Activated effector memory CD4-positive, alpha-beta T cell treated with Interleukin-2 at 50 U/mL for 16 hours (primary cell): ENCODE results near the gene CD79A.
A peak's percentile ranks its signal among the peaks of the same experiment; 100 is the strongest.
"Not testable (repeated sequence)": the region's sequence is repeated elsewhere in the genome, so short reads cannot be mapped to it uniquely, and the experiment has no call there.

ENCODE experiments used
- DNase-seq: peaks from one replicate; pipeline ENCODE4 v3.0.0-alpha.2; 2020

CD79A gene

DNA sequence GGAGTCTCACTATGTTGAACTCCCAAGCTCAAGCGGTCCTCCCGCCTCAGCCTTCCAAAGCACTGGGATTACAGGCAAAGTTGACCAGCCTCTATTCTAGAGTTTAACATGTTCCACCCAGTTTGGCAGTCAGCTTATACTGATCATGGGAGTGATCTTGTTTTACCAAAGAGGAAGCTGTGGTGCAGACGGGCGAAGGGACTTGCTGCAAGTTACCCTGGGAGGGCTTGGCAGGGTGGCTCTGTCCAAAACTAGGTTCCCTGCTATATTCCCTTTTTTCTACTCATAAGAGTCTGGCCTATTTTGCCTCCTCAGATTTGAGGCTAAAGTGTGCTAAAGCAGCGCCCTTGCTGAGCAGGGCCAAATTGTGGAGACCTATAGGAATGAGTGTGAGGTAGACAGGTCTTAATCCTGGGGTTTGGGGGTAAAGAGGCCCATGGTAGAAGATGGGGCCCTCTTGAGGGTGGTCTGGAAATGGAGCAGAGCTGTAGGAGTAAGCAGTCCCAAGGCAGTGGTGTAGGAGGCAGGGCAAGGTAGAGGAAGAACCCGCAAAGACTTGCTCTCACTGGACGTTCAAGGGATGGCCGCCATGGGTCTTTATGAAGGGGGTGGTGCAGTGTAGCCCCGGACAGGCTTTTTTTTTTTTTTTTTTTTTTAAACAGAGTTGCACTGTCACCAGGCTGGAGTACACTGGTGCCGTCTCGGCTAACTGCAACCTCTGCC is 13.7 kb upstream of the CD79A start:
- DNase-seq: no peak

DNA sequence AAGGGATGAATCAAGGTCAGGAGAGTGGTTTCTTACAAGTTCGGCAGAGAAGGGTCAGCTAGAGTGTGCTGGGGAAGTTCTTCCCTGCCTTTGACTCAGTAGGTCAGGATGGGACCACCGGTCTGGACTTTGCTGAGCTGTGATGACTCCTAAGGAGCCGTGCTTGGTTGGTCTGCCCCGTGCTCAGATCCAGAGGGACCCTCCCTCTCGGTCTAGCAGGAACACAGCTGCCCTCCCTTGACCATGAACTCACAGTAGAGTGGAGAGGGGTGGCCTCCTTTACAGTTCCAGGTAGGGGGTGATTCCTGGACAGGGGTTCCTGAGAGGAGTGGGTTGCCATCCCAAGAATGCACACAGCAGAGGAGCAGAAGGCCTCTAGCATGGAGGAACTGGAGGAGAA is 12.7 kb upstream of the CD79A start:
- DNase-seq: no peak

DNA sequence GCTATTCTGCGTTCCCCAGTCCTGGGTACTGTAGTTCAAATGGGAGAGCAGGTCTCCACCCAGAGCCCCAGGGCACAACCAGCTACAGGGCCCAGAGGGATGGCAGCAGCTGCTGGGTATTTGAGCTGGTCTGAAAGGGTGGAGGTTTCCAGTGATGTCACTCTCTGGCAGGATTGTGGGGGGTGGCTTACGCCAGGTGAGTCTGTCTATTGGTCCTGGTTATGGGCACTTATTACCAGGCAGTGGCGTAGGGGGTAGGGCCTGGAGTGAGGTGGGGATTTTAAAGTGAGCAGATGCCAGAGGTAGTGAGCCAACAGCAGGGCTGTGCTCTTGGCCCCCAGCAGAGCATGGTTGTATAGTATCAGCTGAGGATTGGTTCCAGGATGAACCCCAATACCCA is 10.8 kb upstream of the CD79A start:
- DNase-seq: no peak

DNA sequence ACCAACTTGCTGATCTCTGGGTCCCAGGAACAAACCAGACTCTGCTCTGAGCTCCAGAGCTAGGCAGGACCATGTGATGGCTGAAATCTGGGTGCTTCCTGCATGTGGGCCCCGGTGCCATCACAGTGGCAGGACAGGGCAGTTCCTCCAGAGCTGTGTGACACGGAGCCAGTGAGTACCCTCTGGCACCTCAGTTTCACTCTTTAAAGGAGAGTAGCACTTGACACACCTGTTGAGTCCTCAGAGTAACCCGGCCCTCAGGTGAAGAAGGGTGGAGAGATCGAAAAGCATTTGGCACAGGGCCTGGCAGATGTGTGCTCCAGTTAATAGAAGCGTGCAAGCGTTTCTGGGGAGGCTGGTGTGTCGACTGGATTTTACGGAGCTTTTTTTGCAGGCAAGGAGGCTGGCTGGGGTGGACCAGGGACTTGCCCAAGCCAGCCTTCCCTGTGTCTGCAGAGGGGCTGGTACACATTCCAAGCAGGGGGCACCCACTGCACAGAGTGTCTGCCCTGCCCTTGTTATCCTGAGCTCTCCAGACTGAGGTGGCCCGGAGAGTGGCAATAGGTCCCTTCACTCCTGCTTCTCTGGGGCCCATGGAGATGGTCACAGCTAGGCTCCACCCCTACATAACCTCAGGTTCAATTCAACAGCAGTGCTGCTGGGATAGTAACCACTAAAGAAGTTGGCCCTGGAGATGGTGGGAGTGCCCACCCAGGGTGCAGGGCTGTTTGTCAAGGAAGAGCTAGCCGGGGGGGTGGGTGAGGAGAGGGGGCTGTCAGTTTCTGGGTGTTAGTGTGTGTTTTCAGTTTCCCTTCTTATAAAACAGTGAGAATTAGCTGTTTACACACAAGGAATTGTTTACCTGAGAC is 8.7 kb upstream of the CD79A start:
- DNase-seq: no peak

DNA sequence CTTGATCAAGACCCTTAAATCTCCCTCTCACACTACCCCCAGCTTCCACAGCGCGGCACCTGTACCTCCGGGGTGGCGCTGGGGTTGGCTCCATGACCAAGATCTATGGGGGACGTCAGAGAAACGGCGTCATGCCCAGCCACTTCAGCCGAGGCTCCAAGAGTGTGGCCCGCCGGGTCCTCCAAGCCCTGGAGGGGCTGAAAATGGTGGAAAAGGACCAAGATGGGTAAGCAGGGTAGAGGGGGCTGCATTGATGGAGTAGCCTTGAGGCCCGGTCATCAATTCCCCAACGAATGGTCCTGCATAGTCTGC is 8.1 kb upstream of the CD79A start:
- DNase-seq: no peak

DNA sequence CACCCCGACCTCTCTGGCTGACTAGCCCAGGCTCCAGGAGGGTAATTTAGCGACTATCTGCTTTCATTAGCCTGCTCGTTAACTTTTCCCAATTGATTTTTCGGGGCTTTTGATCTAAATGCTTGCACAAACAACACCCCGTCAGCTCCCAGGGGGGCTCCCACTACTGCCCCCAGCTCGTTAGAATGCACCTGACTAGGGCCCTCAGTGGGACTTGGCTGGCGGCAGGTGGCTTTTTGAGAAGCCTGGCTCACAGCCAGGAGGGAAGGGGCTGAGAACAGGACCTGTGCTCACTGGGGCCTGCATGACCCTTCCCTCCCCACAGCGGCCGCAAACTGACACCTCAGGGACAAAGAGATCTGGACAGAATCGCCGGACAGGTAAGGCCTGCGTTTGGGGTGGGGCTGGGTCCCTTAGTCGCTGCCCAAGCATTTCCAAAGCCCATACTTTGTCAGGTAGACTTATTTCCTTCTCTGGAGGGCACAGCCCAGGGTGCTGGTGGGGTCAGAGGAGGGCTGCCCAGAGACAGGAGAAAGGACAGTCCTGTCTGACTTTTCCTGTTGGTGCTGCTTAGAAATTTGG is 7.6 kb upstream of the CD79A start:
- DNase-seq: no peak

DNA sequence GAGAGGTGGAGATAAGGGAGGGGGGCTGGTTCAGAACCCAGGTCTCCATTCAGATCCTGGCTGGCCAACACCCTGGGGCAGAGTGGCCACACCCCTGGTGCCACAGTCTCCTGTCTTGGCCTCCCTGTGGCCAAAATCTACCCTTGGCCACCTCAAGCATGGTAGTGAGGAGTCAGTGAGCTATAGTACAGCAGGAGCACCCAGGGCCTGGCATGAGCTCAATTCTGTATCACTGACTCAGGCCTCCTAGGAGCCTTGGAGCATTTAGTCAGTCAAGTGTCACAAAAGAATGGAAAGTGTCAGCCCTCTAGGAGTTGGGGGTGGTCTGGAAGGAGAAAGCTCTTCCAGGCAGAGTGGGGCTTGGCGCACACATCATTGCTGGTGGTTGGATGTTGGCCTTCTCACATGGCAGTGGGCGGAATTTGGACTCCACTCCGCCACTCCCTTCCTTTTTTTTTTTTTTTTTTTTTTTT is 6.6 kb upstream of the CD79A start:
- no peak for DNase-seq

DNA sequence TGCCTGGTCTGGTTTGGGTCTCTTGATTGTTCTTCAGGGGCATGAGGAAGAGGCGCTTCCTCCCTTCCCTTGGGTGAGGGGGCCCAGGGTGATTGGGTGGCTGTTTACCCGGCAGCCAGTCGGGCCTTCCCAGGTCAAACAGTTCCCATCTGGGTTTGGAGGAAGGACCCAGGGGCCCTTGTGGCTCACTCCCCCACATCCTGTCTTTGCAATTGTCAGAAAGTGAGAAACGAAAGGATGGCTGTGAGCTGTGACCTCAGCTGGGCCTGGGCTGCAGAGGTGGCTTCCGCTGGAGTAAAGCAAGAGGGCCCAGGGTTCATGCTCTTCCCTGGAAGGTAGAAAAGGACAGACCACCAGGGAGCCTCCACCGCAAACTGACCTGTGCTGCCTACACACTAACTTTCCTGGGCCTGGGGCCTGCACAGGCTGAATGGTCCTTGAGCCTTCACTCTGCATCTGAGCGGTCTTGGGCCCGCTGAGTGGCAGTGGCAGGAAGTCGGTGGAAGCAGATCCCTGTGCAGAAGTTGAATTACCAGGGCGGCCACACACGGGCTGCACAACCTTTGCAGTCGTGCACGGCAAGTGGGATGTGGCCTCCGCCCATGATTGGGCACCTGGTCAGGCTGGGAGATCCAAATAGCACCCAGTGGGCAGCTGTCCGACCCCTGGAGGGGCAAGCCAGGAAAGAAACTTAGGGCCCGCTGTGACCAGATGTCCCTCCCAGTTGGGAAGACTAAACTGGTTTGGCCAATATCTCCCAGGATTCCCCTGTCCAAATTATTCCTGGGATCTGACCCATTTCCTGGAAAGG is 5.3 kb upstream of the CD79A start:
- peak; percentile 55 for DNase-seq

DNA sequence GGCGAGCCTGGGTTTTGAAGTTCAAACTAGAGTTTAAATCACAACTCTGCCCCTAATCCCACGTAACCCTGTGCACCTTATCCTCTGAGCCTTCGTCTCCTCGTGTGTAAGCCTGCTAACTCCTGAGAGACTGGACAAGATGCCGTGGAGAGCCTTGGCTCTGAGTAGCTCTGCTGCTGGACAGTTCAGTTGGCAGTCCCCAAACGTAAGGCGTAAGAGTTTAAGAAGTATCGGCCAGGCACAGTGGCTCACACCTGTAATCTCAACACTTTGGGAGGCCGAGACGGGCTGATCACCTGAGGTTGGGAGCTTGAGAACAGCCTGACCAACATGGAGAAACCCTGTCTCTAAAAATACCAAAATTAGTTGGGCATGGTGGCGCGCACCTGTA is 4.7 kb upstream of the CD79A start:
- no peak for DNase-seq

DNA sequence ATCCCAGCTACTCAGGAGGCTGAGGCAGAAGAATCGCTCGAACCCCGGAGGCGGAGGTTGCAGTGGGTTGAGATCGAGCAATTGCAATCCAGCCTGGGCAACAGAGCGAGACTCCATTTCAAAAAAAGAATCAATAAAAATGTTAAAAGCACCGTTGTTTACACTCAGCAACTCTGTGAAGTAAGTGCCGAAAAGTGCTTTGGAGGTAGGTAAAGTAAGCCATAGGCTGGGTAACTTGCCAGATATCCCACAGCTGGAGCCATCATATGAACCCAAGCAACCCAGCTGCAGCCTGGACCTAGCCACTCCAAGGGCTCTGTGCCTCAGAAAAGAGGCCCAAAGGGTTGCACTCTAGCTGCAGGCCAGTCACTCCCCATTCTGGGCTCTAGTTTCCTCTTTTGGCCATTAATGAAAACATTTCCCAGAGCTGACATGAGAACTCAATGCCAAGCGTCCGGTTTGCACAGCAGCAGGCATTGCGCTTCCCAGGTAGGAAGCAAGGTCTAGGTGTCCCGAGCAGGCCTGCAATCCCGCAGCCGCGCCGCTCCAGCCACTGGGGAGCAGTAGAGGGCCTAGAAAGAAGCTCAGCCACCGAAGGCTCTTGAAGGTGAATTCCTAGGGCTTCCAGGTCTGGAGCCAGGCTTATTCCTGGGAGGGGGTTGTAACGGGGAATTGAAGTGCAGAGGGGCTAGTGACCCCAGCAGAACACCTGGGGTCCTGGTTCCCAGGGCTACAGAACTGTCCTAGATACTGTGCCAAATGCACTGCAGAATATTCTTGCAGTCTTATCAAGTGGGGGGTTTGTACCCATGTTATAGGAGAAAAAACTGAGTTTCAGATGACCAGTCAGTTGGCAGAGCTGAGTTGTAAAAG is 4.1 kb upstream of the CD79A start:
- DNase-seq: peak; percentile 54

DNA sequence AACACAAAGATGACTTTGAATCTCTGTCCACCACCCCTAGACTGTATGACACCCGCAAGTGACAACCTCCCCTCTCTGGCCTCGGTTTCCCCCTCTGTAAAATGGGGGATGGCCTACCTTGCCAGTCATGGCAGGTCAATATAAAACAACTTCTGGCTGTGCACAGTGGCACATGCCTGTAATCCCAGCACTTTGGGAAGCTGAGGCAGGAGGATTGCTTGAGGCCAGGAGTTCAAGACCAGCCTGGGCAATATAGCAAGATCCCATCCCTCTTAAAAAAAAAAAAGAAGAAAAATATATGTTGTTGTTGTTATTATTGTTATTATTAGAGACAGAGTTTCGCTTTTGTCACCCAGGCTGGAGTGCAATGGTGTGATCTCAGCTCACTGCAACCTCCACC is 1.1 kb upstream of the CD79A start:
- DNase-seq: not testable (repeated sequence)

DNA sequence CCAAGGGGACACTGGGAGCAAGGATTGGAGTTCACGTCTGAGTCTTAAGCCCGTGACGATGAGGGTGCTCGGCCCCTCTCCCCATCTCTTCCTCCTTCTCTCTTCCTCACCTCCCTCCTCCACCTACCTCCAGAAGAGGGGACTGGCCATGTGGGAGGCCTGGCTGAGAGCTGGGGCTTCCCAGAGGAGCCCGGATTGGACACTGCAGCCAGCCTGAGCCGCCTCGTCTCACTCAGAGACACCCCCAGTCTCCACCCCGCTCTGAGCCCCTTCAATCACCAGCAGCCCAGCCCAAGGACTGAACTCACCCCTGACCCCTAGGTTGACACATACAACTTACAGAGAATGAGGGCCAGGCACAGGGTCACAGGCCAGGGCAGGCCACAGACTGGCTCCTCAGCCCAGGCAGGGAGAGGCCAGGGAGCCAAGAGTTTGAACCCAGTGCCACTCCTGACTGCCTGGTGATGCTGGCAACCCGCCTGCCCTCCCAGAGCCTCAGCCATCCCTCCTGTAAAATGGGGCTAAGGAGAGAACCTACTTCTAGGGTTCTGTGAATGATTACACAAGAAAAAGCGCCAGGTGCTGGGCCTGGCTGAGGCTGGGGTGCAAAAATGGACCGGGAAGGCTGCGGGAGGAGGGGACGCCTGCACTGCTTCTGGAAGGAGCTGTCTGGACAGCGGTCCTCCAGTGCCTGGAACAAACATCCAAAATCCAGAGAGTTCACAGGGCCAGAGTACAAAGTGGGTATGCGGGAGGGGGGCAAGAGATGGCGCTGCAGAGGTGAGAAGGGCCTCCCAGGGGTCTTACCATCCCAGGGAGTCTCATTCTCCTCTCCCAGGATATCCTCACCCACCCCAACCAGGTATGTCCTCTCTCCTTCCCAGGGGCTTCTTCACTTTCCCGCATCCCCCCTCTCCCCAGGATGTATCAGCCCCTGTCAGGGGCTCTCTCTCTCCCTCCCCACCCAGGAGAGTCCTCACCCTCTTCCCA is 1.1 kb downstream of the CD79A start:
- DNase-seq: no peak

DNA sequence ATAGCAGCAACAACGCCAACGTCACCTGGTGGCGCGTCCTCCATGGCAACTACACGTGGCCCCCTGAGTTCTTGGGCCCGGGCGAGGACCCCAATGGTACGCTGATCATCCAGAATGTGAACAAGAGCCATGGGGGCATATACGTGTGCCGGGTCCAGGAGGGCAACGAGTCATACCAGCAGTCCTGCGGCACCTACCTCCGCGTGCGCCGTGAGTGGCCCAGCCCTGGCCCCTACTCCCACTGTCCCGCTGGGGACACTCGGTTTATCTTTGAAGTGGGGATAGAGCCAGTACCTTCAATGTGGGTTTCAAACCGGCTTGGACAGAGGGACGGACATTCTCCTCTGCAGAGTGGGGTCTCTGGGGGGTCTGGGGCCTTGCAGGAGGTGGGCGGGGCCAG is 2.0 kb downstream of the CD79A start:
- no peak for DNase-seq

DNA sequence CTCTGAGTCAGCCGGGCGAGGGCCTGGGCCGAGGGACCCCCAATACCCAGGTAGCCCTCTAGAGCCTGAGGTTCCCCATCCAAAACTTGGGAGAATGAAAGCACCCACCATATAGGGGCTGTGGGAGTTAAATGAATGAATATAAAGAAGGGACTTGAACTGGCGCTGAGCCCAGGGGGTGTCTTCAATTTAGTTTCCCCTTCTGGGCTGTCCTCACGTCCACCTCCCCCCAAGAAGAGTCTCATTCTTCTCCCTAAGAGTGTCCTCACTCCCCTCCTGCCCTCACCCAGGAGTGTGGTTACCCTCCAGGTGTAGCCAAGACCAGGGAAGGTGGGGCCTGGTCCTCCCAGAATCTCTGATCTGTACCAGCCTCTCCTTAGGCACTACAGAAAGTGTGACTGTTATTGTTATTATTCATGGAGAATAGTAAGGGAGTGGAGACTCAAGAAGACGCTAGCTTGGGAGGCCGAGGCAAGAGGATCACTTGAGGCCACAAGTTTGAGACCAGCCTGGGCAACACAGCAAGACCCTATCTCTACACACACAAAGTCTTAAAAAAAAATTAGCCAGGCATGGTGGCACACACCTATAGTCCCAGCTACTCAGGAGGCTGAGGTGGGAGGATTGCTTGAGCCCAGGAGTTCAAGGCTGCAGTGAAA is 2.7 kb downstream of the CD79A start:
- DNase-seq: no peak

DNA sequence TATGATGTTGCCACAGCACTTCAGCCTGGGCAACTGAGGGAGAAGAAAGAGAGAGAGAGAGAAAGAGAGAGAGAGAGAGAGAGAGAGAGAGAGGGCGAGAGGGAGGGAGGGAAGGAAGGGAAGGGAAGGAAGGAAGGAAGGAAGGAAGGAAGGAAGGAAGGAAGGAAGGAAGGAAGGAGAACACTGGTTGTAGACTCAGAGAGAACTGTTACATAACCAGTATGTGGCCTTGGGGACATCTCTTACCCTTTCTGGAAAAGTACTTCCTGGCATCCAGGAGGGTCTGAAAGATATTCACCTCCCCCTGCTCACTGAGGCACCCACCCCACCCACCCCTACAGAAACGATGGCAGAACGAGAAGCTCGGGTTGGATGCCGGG is 3.2 kb downstream of the CD79A start:
- no peak for DNase-seq

DNA sequence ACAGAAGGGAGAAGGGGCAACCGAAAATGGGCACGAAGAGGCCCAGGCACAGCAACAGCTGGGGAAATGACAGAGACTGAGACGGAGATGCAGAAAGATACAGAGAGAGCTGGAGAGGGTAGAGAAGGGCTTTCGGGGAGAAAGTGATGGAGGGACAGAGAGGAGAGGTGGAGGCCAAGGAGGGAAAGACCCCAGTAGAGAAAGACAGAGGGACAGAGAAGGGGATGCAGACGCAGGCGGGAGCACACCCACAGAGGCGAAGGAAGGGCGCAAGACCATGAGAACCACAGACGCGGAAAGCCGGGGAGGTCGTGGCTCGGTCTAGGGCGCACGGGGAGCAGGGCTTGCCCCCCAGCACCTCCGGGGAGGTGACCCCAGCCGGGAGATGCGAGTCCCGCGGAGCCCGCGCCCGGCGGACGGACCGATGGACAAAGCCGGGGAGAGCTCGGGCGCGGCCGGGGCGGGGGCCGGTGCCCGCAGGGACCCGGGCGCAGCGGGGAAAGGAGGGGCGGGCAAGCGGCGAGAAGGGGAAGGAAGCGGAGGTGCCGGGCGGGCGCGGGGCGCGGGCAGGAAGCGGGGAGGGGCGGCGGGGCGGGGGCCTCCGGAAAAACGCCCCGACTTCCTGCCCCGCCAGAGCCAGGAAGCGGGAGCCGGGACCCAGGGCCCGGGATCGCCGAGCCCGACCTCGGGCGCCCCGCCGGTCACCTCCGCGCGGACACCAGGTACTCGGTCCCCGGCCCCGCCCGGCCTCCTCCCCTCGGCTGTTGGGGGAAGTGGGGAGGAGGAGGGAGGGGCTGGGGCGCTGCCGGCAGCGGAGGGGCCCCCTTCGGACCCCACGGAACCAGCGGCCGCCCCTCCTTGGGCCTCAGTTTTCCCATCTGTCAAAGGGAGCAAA is 5.7 kb downstream of the CD79A start, which contains the start of gene ARHGEF1:
ARHGEF1 (plus strand) TSS at position 617 of the 895 bp plus-strand sequence. CDS start 4,899 bp downstream, outside the sequence.
- peak; percentile 65 for DNase-seq

DNA sequence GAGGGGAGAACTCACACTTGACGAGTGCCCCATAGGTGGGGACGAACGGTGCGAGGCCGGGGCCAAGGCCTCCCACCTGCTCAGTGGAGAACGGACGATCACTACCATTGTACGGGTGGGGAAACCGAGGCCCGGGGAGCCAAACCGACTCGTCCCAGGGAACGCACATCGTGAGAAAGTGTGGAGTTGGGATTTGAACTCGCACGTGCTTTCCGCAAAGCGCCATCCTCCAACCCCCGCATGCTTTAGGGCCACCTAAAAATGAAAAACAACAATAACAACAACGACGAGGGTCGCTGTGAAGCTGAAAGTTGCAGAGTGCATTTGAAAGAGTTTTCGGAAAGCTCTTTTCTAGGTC is 6.4 kb downstream of the CD79A start:
- DNase-seq: no peak

DNA sequence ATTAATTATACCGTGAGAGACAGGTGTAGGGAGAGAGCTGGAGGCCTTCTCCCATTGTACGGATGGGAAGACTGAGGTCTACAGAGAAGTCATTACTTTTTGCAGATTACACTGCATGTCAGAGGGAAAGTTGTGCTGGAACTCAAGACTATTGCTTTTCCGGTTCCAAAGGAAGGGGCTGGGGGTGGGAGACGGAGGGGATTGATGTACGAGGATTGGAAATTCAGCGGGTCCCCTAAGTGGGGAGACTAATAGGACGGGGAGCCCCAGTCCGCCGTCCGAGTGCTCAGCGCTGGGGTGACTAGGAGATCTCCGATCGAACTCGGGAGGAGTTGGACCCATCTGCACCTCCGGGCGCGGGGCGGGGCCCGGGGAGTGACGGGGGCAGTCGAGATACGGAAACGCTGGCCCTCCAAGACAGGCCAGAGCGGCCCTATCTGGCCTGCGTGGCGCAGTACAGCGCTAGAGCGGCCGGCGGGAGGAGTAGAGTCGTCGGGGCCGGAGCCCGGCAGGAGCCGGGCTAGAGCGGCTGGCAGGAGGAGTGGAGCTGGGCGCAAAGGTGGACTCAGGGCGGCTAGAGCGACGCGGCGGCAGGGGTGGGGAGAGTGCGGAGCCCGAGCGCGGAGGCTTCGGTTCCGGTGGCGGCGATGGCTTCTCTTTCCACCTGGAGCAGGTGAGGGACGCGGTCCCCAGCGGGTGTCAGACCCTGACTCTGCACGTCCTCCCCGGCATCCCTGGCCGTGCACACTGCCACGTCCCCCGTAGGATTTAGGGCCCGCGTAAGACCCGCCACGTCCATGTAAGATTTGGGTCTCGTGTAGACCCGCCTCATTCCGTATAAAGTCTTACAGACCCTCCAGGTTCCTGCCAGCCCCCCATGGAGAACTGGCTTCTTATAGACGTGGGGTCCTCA is 7.0 kb downstream of the CD79A start:
- peak; percentile 82 for DNase-seq
